DND-41 (cell line): ENCODE data around the gene ANKRD33.

Source experiments
- EZH2 ChIP-seq: IDR thresholded peaks from 3 replicates; pipeline ENCODE4 v1.6.1; 2012; ENCODE audit warnings: borderline replicate concordance, low read depth, mild to moderate bottlenecking, moderate library complexity, low read length, inconsistent platforms; ENCODE audit not compliant: severe bottlenecking
- TF ChIP-seq, protein P1 (sequence below): IDR thresholded peaks from 2 replicates; pipeline ENCODE4 v1.5.1; 2012; ENCODE audit warnings: borderline replicate concordance, low read length, moderate library complexity, mild to moderate bottlenecking; ENCODE audit not compliant: poor library complexity, severe bottlenecking; ENCODE audit errors: extremely low read depth

DNA sequence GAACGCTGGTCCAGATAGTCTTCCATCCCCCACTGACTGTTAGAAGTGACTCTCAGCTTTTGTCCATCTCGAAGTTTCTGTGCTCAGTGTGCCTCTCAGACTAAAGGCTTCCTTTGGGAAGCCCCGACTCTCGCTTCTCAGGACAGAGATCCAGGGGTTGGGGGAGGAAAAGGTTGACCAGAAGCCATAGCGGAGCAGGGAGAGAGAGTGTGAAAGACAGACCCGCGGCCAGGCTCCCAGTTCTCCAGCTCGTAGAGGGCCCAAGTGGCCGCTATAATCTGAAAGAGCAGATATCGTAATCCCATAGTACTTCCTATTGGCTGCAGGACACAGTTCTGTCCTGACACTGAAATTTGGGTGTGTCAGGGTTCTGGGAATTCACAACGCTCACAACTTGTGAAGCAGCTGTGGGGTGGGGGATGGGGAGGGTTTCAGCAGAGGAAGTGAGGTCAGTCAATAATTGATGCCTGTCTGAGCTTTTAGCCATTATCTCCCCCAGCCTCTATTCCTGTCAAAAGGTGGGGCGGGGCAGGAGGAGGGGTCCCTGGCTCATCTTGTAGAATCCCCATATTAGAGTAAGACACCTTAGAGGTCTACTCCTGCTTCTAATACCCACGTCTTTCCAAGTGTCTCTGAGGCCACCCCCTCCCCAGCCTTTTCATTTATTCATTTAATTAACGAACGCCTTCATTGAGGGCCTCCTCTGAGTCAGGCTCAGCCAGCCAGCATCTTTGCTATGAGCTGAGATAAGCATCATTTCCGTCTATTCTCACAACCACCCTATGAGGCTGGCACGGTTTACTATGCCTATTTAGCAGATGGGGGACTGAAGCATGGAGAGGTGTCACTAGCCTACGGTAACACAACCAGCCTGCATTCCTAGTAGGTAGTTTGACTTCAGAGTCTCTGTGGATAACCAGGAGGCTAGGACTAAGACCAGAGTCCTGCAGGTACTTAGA lies 17.8 kb downstream of the ANKRD33 start:
- TF ChIP-seq, protein P1, sequence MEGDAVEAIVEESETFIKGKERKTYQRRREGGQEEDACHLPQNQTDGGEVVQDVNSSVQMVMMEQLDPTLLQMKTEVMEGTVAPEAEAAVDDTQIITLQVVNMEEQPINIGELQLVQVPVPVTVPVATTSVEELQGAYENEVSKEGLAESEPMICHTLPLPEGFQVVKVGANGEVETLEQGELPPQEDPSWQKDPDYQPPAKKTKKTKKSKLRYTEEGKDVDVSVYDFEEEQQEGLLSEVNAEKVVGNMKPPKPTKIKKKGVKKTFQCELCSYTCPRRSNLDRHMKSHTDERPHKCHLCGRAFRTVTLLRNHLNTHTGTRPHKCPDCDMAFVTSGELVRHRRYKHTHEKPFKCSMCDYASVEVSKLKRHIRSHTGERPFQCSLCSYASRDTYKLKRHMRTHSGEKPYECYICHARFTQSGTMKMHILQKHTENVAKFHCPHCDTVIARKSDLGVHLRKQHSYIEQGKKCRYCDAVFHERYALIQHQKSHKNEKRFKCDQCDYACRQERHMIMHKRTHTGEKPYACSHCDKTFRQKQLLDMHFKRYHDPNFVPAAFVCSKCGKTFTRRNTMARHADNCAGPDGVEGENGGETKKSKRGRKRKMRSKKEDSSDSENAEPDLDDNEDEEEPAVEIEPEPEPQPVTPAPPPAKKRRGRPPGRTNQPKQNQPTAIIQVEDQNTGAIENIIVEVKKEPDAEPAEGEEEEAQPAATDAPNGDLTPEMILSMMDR = no peak
- TF ChIP-seq EZH2 = no peak
